Duodenal mucosa (tissue), 2 donors: ENCODE data around the gene ARFGAP3.

Experiments used
- H3K27ac ChIP-seq: one replicate; pipeline ENCODE4 v1.7.0; 2013; ENCODE audit warnings: low read depth, low read length
- H3K27me3 ChIP-seq, 2 donors: one replicate each; pipeline ENCODE4 v1.7.0; 2013; ENCODE audit warnings: low read length in 2 of 2, control low read depth in 1 of 2; ENCODE audit not compliant: insufficient read depth in 2 of 2, control insufficient read depth in 1 of 2
- H3K36me3 ChIP-seq, 2 donors: one replicate each; pipeline ENCODE4 v1.7.0; 2013; ENCODE audit warnings: low read length in 2 of 2, control low read depth in 1 of 2; ENCODE audit not compliant: insufficient read depth in 2 of 2, control insufficient read depth in 1 of 2
- H3K4me1 ChIP-seq, 2 donors: one replicate each; pipeline ENCODE4 v1.7.0; 2013; ENCODE audit warnings: low read length in 2 of 2, control low read depth in 1 of 2; ENCODE audit not compliant: insufficient read depth in 2 of 2, control insufficient read depth in 1 of 2
- H3K4me3 ChIP-seq, 2 donors: one replicate each; pipeline ENCODE4 v1.7.0; 2013; ENCODE audit warnings: low read length in 2 of 2, low read depth in 1 of 2
- H3K9ac ChIP-seq, 2 donors: one replicate each; pipeline ENCODE4 v1.7.0; 2013; ENCODE audit warnings: low read length in 2 of 2, low read depth in 1 of 2
- H3K9me3 ChIP-seq, 2 donors: one replicate each; pipeline ENCODE4 v1.7.0; 2013; ENCODE audit warnings: low read length in 2 of 2, control low read depth in 1 of 2; ENCODE audit not compliant: control insufficient read depth in 1 of 2

The ARFGAP3 gene

GRCh38 chr22:42829302-42829701 is 27.8 kb downstream of the ARFGAP3 start:
- no peaks in the 10 kb centered on the region for H3K27me3 ChIP-seq
- H3K9me3 ChIP-seq: no peaks in the 10 kb centered on the region
- H3K36me3 ChIP-seq: peaks cover 25 to 67% of the 10 kb centered on the region in 2 donors
- H3K4me1 ChIP-seq: no peaks in the 10 kb centered on the region
- H3K4me3 ChIP-seq: no peak overlapping the region
- H3K9ac ChIP-seq: no peak overlapping the region
- no peak overlapping the region for H3K27ac ChIP-seq

GRCh38 chr22:42825796-42826195 is 31.3 kb downstream of the ARFGAP3 start:
- peaks cover 25 to 64% of the 10 kb centered on the region in 2 donors for H3K36me3 ChIP-seq
- H3K9ac ChIP-seq: no peak overlapping the region
- no peak overlapping the region for H3K27ac ChIP-seq
- no peaks in the 10 kb centered on the region for H3K27me3 ChIP-seq
- peaks cover 0 to 2% of the 10 kb centered on the region in 2 donors for H3K9me3 ChIP-seq
- no peaks in the 10 kb centered on the region for H3K4me1 ChIP-seq
- H3K4me3 ChIP-seq: no peak overlapping the region

- H3K36me3 ChIP-seq: peaks cover 12 to 45% of the 10 kb centered on the region in 2 donors
- peaks cover 0 to 5% of the 10 kb centered on the region in 2 donors for H3K4me1 ChIP-seq
- peaks cover 0 to 2% of the 10 kb centered on the region in 2 donors for H3K9me3 ChIP-seq
- H3K27ac ChIP-seq: no peak overlapping the region
- H3K9ac ChIP-seq: no peak overlapping the region
- H3K27me3 ChIP-seq: no peaks in the 10 kb centered on the region
- no peak overlapping the region for H3K4me3 ChIP-seq
These were observed 35.7 kb downstream of the ARFGAP3 start for GRCh38 chr22:42821386-42821785.

- Histone ChIP-seq H3K4me1 (peaks cover 0 to 5% of the 10 kb centered on the region in 2 donors), H3K27ac (no peak overlapping the region), H3K9ac (no peak overlapping the region), H3K9me3 (peaks cover 0 to 2% of the 10 kb centered on the region in 2 donors), H3K27me3 (no peaks in the 10 kb centered on the region), H3K4me3 (no peak overlapping the region), H3K36me3 (peaks cover 12 to 43% of the 10 kb centered on the region in 2 donors)
These were observed 36.9 kb downstream of the ARFGAP3 start for GRCh38 chr22:42820045-42820763.

- no peak overlapping the region for H3K27ac ChIP-seq
- H3K9ac ChIP-seq: no peak overlapping the region
- no peaks in the 10 kb centered on the region for H3K27me3 ChIP-seq
- peaks cover 0 to 2% of the 10 kb centered on the region in 2 donors for H3K9me3 ChIP-seq
- H3K36me3 ChIP-seq: peaks cover 12 to 43% of the 10 kb centered on the region in 2 donors
- peaks cover 4 to 8% of the 10 kb centered on the region in 2 donors for H3K4me1 ChIP-seq
- no peak overlapping the region for H3K4me3 ChIP-seq
These were observed 37.5 kb downstream of the ARFGAP3 start for GRCh38 chr22:42819412-42820044.

- Histone ChIP-seq H3K9me3 (peaks cover 0 to 2% of the 10 kb centered on the region in 2 donors), H3K27me3 (no peaks in the 10 kb centered on the region), H3K4me3 (no peak overlapping the region), H3K36me3 (peaks cover 20 to 41% of the 10 kb centered on the region in 2 donors), H3K9ac (no peak overlapping the region), H3K4me1 (peaks cover 4 to 10% of the 10 kb centered on the region in 2 donors), H3K27ac (no peak overlapping the region)
These were observed 39.5 kb downstream of the ARFGAP3 start for GRCh38 chr22:42817556-42817955.

GRCh38 chr22:42816336-42816735 is 40.7 kb downstream of the ARFGAP3 start:
- no peak overlapping the region for H3K4me3 ChIP-seq
- peaks cover 14 to 37% of the 10 kb centered on the region in 2 donors for H3K36me3 ChIP-seq
- no peak overlapping the region for H3K27ac ChIP-seq
- H3K4me1 ChIP-seq: peaks cover 4 to 10% of the 10 kb centered on the region in 2 donors
- H3K9ac ChIP-seq: no peak overlapping the region
- H3K27me3 ChIP-seq: no peaks in the 10 kb centered on the region
- H3K9me3 ChIP-seq: no peaks in the 10 kb centered on the region

GRCh38 chr22:42814616-42815015 is 42.5 kb downstream of the ARFGAP3 start:
- H3K4me1 ChIP-seq: peaks cover 4 to 6% of the 10 kb centered on the region in 2 donors
- H3K27me3 ChIP-seq: no peaks in the 10 kb centered on the region
- no peak overlapping the region for H3K27ac ChIP-seq
- peaks cover 23 to 45% of the 10 kb centered on the region in 2 donors for H3K36me3 ChIP-seq
- no peak overlapping the region for H3K4me3 ChIP-seq
- no peaks in the 10 kb centered on the region for H3K9me3 ChIP-seq
- no peak overlapping the region for H3K9ac ChIP-seq

- no peak overlapping the region for H3K4me3 ChIP-seq
- H3K27me3 ChIP-seq: no peaks in the 10 kb centered on the region
- peaks cover 23 to 47% of the 10 kb centered on the region in 2 donors for H3K36me3 ChIP-seq
- peaks cover 4 to 5% of the 10 kb centered on the region in 2 donors for H3K4me1 ChIP-seq
- no peaks in the 10 kb centered on the region for H3K9me3 ChIP-seq
- no peak overlapping the region for H3K9ac ChIP-seq
- no peak overlapping the region for H3K27ac ChIP-seq
These were observed 42.9 kb downstream of the ARFGAP3 start for GRCh38 chr22:42814215-42814614.

GRCh38 chr22:42813501-42813900 is 43.6 kb downstream of the ARFGAP3 start:
- H3K27ac ChIP-seq: no peak overlapping the region
- peaks cover 4 to 5% of the 10 kb centered on the region in 2 donors for H3K4me1 ChIP-seq
- no peak overlapping the region for H3K9ac ChIP-seq
- H3K27me3 ChIP-seq: no peaks in the 10 kb centered on the region
- H3K36me3 ChIP-seq: peaks cover 25 to 54% of the 10 kb centered on the region in 2 donors
- no peaks in the 10 kb centered on the region for H3K9me3 ChIP-seq
- no peak overlapping the region for H3K4me3 ChIP-seq
